Stromal cell of bone marrow (primary cell): ENCODE results near the gene CADM2.
"Not testable (repeated sequence)": the region's sequence is repeated elsewhere in the genome, so short reads cannot be mapped to it uniquely, and the experiment has no call there.

Experiments
- DNase-seq: peaks from one replicate; pipeline ENCODE4 v3.0.0-alpha.2; 2012; ENCODE audit warnings: low read depth

Gene CADM2

GRCh38 chr3:85481411-85482212 is 522.8 kb downstream of the CADM2 start:
- DNase-seq: no peak

- no peak for DNase-seq
Measured at GRCh38 chr3:85482213-85482490, 523.4 kb downstream of the CADM2 start.

- no peak for DNase-seq
Measured at GRCh38 chr3:85483986-85484385, 525.2 kb downstream of the CADM2 start.

GRCh38 chr3:85487375-85487774 is 528.6 kb downstream of the CADM2 start:
- DNase-seq: no peak

- DNase-seq: no peak
Measured at GRCh38 chr3:85495602-85496001, 536.8 kb downstream of the CADM2 start.

- no peak for DNase-seq
Measured at GRCh38 chr3:85498177-85498576, 539.4 kb downstream of the CADM2 start.

DNA sequence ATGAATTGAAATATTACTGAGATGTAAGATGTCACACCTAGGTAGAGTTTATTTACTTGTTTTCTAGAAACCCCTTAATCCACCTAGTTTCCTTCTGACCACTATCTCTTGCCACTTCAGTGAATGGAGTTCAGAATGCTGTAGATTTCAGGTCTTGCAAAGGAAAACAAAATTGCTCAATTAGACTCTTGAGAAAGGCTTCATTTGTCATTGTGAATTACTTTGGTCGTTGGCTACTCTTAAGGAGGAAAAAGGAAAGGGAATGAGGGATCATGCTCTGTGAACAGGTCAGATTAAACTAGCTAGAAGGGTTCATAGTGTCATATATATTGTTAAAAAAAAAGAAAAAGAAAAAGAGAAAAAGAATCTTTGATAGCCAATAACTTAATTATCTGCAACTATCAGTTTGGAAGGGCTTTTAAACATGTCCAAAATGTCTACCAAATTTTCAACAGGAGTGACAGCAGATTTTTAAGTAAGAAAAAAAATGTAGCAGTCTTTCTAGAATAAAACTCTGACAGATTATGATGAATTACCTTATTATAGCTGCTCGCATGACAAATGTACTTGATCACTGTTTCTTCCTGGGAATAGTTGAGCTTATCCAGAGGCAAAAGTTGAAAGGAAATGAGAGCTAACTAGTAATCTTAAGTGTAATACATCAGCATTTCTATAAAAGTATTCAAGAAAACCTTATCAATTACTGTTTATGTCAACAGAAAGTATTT is 543.5 kb downstream of the CADM2 start:
- no peak for DNase-seq

DNA sequence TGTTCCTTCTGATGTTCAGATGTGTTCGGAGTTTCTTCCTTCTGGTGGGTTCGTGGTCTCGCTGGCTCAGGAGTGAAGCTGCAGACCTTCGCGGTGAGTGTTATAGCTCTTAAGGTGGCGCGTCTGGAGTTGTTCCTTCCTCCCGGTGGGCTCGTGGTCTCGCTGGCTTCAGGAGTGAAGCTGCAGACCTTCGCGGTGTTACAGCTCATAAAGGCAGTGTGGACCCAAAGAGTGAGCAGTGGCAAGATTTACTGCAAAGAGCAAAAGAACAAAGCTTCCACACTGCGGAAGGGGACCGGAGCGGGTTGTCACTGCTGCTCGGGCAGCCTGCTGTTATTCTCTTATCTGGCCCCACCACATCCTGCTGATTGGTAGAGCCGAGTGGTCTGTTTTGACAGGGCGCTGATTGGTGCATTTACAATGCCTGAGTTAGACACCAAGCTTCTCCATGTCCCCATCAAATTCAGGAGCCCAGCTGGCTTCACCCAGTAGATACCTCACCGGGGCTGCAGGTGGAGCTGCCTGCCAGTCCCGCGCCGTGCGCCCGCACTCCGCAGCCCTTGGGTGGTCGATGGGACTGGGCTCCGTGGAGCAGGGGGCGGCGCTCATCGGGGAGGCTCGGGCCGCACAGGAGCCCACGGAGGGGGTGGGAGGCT is 545.5 kb downstream of the CADM2 start:
- DNase-seq: not testable (repeated sequence)

GRCh38 chr3:85504785-85505511 is 546.2 kb downstream of the CADM2 start:
- DNase-seq: not testable (repeated sequence)

GRCh38 chr3:85507052-85507451 is 548.3 kb downstream of the CADM2 start:
- DNase-seq: not testable (repeated sequence)

GRCh38 chr3:85508659-85509058 is 549.9 kb downstream of the CADM2 start:
- no peak for DNase-seq

- DNase-seq: no peak
Measured at GRCh38 chr3:85516146-85516545, 557.4 kb downstream of the CADM2 start.

DNA sequence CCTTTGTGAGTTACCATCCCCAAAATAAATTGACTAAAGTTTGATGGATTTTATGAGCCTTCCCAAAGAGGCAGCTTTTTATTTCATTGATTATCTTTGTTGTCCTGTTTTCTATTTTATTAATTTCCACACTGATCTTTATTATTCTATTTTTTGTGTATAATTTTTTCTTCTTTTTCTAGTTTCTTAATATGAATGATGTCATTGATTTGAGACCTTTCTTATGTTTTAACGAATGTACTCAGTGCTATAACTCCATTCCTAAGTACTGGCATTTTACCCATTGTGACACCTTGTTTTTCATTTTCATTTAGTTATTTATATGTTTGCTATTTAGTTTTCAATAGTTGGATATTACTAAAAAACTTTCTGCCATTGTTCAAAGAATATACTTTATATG is 565.3 kb downstream of the CADM2 start:
- DNase-seq: no peak

DNA sequence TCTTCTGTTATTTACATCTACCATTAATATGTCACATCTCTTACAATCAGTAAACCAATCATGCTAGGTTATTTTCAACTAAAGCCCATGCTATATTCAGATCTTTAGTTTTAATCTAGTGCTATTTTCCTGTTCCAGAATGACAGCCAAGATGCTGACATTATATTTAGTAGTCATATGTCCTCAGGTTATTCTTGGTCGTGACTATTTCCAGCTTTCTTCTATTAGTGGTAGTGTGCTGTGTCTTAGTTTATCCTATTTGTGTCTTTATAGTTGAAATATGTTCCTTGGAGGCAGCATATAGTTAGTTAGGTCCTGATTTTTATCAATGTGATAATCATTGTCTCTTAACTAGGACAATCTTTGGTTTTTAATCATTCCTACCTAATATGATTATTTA is 566.5 kb downstream of the CADM2 start:
- DNase-seq: no peak

GRCh38 chr3:85533586-85533985 is 574.8 kb downstream of the CADM2 start:
- DNase-seq: no peak

DNA sequence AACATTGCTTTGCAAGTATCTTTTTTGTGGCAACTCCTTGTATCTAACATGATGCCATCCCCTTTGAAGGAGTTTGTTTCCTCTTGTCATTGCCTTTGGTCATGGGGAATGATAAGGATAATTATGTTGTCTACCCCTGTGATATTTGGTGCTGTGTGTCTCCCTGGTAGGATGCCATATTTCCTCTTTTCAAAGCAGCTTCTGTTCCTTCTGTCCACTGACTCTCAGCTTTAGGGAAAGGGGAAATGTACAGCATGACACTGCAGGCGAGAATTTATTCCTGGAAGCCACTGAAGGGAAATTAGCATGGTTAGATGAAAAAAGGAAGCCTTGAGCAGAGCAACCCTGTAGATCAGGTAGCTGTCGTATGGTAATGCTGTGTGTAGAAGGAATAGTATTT is 576.7 kb downstream of the CADM2 start:
- no peak for DNase-seq

DNA sequence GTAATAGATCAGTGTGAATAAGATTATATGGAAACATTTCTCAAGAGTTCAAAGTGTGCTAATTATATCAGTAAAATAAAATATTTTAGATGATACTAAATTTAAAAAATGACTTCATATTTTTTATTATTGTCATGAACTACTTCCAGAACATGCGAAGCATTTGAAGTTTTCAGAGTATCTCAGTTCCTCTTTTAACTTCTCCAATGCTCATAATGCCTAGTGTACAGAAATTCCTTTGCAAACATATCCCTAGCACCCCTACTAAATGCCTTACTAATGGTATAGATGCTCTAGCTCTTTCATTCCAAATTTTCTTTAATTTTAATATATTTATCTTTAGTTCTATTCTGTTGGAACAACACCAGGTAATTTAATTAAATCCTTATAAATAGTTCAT is 580.4 kb downstream of the CADM2 start:
- DNase-seq: no peak

DNA sequence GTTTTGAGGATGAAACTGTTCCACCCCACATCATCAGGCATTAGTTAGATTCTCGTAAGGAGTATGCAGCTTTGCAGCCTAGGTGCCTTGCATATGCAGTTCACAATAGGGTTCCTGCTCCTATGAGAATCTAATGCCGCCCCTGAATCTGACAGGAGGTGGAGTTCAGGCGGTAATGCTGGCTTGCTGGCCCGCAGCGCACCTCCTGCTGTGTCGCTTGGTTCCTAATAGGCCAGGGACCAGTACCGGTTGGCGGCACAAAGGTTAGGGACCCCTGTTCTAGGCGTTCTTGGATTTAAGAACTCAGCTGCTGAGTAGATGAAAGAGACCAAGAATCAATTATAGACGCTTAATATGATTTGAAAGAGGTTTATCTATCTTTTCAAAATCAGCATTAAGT is 595.4 kb downstream of the CADM2 start:
- no peak for DNase-seq

- DNase-seq: peak; percentile 81
Measured at GRCh38 chr3:85560088-85560785, 601.4 kb downstream of the CADM2 start.

- DNase-seq: no peak
Measured at GRCh38 chr3:85567071-85567676, 608.4 kb downstream of the CADM2 start.

DNA sequence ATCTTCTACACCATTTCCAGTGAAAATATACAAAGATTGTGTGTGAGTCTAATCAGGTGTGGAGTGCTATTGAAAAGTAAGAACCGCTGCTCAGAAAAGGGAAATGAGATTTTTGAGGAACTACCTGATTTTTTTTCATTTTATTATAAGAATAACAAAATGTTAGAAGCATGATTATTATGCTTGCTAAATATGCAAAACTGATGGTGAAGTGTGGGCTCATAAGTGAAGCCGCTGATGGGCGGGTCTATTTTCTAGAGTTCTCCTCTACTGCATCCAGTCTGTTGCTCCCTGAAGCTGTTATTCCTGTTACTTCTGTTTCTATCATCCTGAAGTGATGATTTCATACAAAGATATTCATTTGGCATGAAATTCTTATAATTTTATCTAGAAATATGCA is 612.0 kb downstream of the CADM2 start:
- DNase-seq: no peak

DNA sequence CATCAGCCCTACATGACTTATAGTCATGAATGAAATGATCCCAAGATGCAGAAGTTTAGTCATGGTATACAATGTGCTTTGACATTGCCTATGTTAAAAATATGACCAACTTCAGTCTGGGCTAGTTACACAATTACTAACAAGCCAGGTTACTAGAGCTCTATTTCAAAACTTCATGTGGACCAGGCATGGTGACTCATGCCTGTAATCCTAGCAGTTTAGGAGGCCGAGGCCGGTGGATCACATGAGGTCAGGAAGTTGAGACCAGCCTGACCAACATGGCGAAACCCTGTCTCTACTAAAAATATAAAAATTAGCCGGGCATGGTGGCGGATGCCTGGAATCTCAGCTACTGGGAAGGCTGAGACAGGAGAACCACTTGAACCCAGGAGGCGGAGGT is 613.0 kb downstream of the CADM2 start:
- no peak for DNase-seq
